ENCODE results near the gene SERPINB11.
"Not testable (repeated sequence)": the region's sequence is repeated elsewhere in the genome, so short reads cannot be mapped to it uniquely, and the experiment has no call there.

The SERPINB11 gene

GRCh38 chr18:63702660-63703059 lies at the start of gene SERPINB11:
Gene SERPINB11, plus strand, starts transcription at chr18:63702960. Its CDS starts 7,234 bp downstream, at chr18:63710194.
- DNase-seq = no peak

GRCh38 chr18:63658920-63659319 lies 43.8 kb upstream of the SERPINB11 start:
- DNase-seq = not testable (repeated sequence)

GRCh38 chr18:63661750-63662149 lies 41.0 kb upstream of the SERPINB11 start, which contains the start of gene SERPINB3:
Gene SERPINB3, minus strand, starts transcription at chr18:63661893. Its CDS starts 677 bp downstream, at chr18:63661216.
- not testable (repeated sequence) for DNase-seq

GRCh38 chr18:63664571-63664970 lies 38.2 kb upstream of the SERPINB11 start:
- DNase-seq = no peak

GRCh38 chr18:63676526-63677323 lies 26.0 kb upstream of the SERPINB11 start:
- DNase-seq = no peak

- no peak for DNase-seq
Measured at GRCh38 chr18:63677500-63678225, 25.1 kb upstream of the SERPINB11 start.

- no peak for DNase-seq
Measured at GRCh38 chr18:63679820-63680606, 22.7 kb upstream of the SERPINB11 start.

- DNase-seq = no peak
Measured at GRCh38 chr18:63681449-63682340, 21.1 kb upstream of the SERPINB11 start.

- DNase-seq = no peak
Measured at GRCh38 chr18:63683152-63683551, 19.6 kb upstream of the SERPINB11 start.

- no peak for DNase-seq
Measured at GRCh38 chr18:63683890-63684289, 18.9 kb upstream of the SERPINB11 start.

GRCh38 chr18:63684718-63685117 lies 18.0 kb upstream of the SERPINB11 start:
- no peak for DNase-seq

GRCh38 chr18:63686871-63687270 lies 15.9 kb upstream of the SERPINB11 start:
- no peak for DNase-seq

GRCh38 chr18:63689064-63689463 lies 13.7 kb upstream of the SERPINB11 start:
- DNase-seq = no peak

GRCh38 chr18:63697097-63697660 lies 5.6 kb upstream of the SERPINB11 start:
- no peak for DNase-seq

- no peak for DNase-seq
Measured at GRCh38 chr18:63700501-63700900, 2.3 kb upstream of the SERPINB11 start.

- DNase-seq = no peak
Measured at GRCh38 chr18:63701952-63702351, 808 bp upstream of the SERPINB11 start.

GRCh38 chr18:63705401-63705800 lies 2.6 kb downstream of the SERPINB11 start:
- DNase-seq = no peak

- no peak for DNase-seq
Measured at GRCh38 chr18:63707816-63708215, 5.1 kb downstream of the SERPINB11 start.

- no peak for DNase-seq
Measured at GRCh38 chr18:63708650-63709049, 5.9 kb downstream of the SERPINB11 start.

GRCh38 chr18:63725682-63726480 lies 23.1 kb downstream of the SERPINB11 start:
- no peak for DNase-seq

GRCh38 chr18:63730773-63731172 lies 28.0 kb downstream of the SERPINB11 start:
- DNase-seq = no peak
